KMS-11 (cell line): ENCODE data around the gene AAK1.

ENCODE experiments used
- H2AFZ ChIP-seq: fragments of 200-600 bp; sonication (generic); 2 replicates; pipeline ENCODE4 v1.6.1; 2016; ENCODE audit warnings: antibody characterized with exemption, mixed run types, low read depth
- H3K27ac ChIP-seq: fragments of 200-600 bp; sonication (generic); 2 replicates; pipeline ENCODE4 v1.6.1; 2016; ENCODE audit warnings: mild to moderate bottlenecking, mixed run types
- H3K27me3 ChIP-seq: fragments of 200-600 bp; sonication (generic); 2 replicates; pipeline ENCODE4 v1.6.1; 2017; ENCODE audit warnings: mild to moderate bottlenecking, low read depth, mixed run types, moderate library complexity; ENCODE audit not compliant: insufficient read depth
- H3K36me3 ChIP-seq: fragments of 200-600 bp; sonication (generic); 2 replicates; pipeline ENCODE4 v1.6.1; 2017; ENCODE audit warnings: mild to moderate bottlenecking, mixed run types; ENCODE audit not compliant: insufficient read depth
- H3K4me1 ChIP-seq: fragments of 200-600 bp; sonication (generic); 2 replicates; pipeline ENCODE4 v1.6.1; 2016; ENCODE audit warnings: mild to moderate bottlenecking, low read depth, mixed run types; ENCODE audit not compliant: poor library complexity, severe bottlenecking
- H3K4me2 ChIP-seq: fragments of 200-600 bp; sonication (generic); 2 replicates; pipeline ENCODE4 v1.7.0; 2016; ENCODE audit warnings: mild to moderate bottlenecking, mixed run types
- H3K4me3 ChIP-seq: fragments of 200-600 bp; sonication (generic); IDR thresholded peaks from 2 replicates; pipeline ENCODE4 v1.6.1; 2017; ENCODE audit warnings: low read depth, low read length, mixed read lengths; ENCODE audit not compliant: insufficient read depth
- H3K79me2 ChIP-seq: fragments of 200-600 bp; sonication (generic); 2 replicates; pipeline ENCODE4 v1.6.1; 2016; ENCODE audit warnings: low read depth, mixed run types; ENCODE audit not compliant: insufficient read depth
- H3K9ac ChIP-seq: fragments of 200-600 bp; sonication (generic); 2 replicates; pipeline ENCODE4 v1.6.1; 2016; ENCODE audit warnings: mild to moderate bottlenecking, mixed run types
- H4K20me1 ChIP-seq: fragments of 200-600 bp; sonication (generic); 2 replicates; pipeline ENCODE4 v1.6.1; 2016; ENCODE audit warnings: mild to moderate bottlenecking, mixed run types; ENCODE audit not compliant: insufficient read depth
- TF ChIP-seq, protein P1 (sequence below): fragments of 200-600 bp; sonication (generic); conservative IDR thresholded peaks from 2 replicates; pipeline ENCODE4 v1.6.1; 2017; ENCODE audit warnings: low read depth, mild to moderate bottlenecking, antibody characterized with exemption, low read length, moderate library complexity, mixed read lengths

The AAK1 gene

GRCh38 chr2:69437751-69438154 lies 205.8 kb downstream of the AAK1 start:
- peak overlapping the region; percentile 90 for H3K4me3 ChIP-seq
- no peaks in the 10 kb centered on the region for H3K36me3 ChIP-seq
- H3K9ac ChIP-seq: peak overlapping the region; percentile 90

GRCh38 chr2:69436938-69437750 lies 206.4 kb downstream of the AAK1 start, which contains the start of gene NFU1:
NFU1 (minus strand) TSS chr2:69437435; CDS start chr2:69437422, 13 bp downstream.
- TF ChIP-seq, protein P1, sequence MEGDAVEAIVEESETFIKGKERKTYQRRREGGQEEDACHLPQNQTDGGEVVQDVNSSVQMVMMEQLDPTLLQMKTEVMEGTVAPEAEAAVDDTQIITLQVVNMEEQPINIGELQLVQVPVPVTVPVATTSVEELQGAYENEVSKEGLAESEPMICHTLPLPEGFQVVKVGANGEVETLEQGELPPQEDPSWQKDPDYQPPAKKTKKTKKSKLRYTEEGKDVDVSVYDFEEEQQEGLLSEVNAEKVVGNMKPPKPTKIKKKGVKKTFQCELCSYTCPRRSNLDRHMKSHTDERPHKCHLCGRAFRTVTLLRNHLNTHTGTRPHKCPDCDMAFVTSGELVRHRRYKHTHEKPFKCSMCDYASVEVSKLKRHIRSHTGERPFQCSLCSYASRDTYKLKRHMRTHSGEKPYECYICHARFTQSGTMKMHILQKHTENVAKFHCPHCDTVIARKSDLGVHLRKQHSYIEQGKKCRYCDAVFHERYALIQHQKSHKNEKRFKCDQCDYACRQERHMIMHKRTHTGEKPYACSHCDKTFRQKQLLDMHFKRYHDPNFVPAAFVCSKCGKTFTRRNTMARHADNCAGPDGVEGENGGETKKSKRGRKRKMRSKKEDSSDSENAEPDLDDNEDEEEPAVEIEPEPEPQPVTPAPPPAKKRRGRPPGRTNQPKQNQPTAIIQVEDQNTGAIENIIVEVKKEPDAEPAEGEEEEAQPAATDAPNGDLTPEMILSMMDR: peak; percentile 51
- H3K36me3 ChIP-seq: no peaks in the 10 kb centered on the region
- peak within 1 kb of the TSS; percentile 91 for H2AFZ ChIP-seq
- no peaks in the 10 kb centered on the region for H3K27me3 ChIP-seq
- peak within 1 kb of the TSS; percentile 90 for H3K9ac ChIP-seq
- H3K4me3 ChIP-seq: peak within 1 kb of the TSS; percentile 95
- H3K4me2 ChIP-seq: peak within 1 kb of the TSS; percentile 40
- H3K79me2 ChIP-seq: peaks cover 24% of the 10 kb centered on the region
- H3K4me1 ChIP-seq: peaks cover 21% of the 10 kb centered on the region
- H3K27ac ChIP-seq: peak within 1 kb of the TSS; percentile 83
- no peaks in the 10 kb centered on the region for H4K20me1 ChIP-seq

More at GRCh38 chr2:69437751-69438154, 205.8 kb downstream of the AAK1 start:
- Histone ChIP-seq H3K4me2 (peak overlapping the region; percentile 40), H3K27ac (peak overlapping the region; percentile 83), H3K27me3 (no peaks in the 10 kb centered on the region), H2AFZ (peak overlapping the region; percentile 91), H3K4me1 (peaks cover 21% of the 10 kb centered on the region), H3K79me2 (peaks cover 24% of the 10 kb centered on the region), H4K20me1 (no peaks in the 10 kb centered on the region)
- TF ChIP-seq, protein P1: peak; percentile 37; the same call in 1 of the 2 replicates

GRCh38 chr2:69436596-69436937 lies 207.0 kb downstream of the AAK1 start:
- Histone ChIP-seq H3K9ac (peak overlapping the region; percentile 90), H3K4me2 (peak overlapping the region; percentile 40), H3K4me3 (no peak overlapping the region), H3K79me2 (peaks cover 24% of the 10 kb centered on the region), H3K36me3 (no peaks in the 10 kb centered on the region), H4K20me1 (no peaks in the 10 kb centered on the region), H3K4me1 (peaks cover 21% of the 10 kb centered on the region), H2AFZ (peak overlapping the region; percentile 91), H3K27me3 (no peaks in the 10 kb centered on the region), H3K27ac (peak overlapping the region; percentile 83)
- TF ChIP-seq, protein P1: no peak

GRCh38 chr2:69434753-69435152 lies 208.8 kb downstream of the AAK1 start:
- Histone ChIP-seq H3K27ac (no peak overlapping the region), H4K20me1 (no peaks in the 10 kb centered on the region), H2AFZ (no peak overlapping the region), H3K4me3 (no peak overlapping the region), H3K4me1 (peaks cover 21% of the 10 kb centered on the region), H3K79me2 (peaks cover 24% of the 10 kb centered on the region), H3K4me2 (no peak overlapping the region; the same call in 1 of the 2 replicates), H3K36me3 (no peaks in the 10 kb centered on the region), H3K9ac (no peak overlapping the region), H3K27me3 (no peaks in the 10 kb centered on the region)
- TF ChIP-seq, protein P1: no peak
